Cardiac muscle cell (in vitro differentiated cells and primary cell): ENCODE measurements around the gene RB1. TPM values are rescaled to one million over a fixed set of nuclear protein-coding genes. Genes with fewer than 3 reads are reported as not detected.

Source experiments
- DNase-seq, 2 donors: peaks; one replicate each; pipeline versions ENCODE4 v3.0.0 to v3.0.0-alpha.2; 2010 to 2017; ENCODE audit warnings: low read depth in 1 of 2, low spot score in 1 of 2
- H3K27ac ChIP-seq: fragments of 200-600 bp; sonication (generic); 2 replicates; pipeline ENCODE4 v1.5.1; 2016
- H3K27me3 ChIP-seq: fragments of 200-600 bp; sonication (generic); 2 replicates; pipeline ENCODE4 v1.6.0; 2016; ENCODE audit warnings: control low read depth
- H3K36me3 ChIP-seq: fragments of 200-600 bp; sonication (generic); 2 replicates; pipeline ENCODE4 v1.5.1; 2016; ENCODE audit warnings: control low read depth
- H3K4me1 ChIP-seq: fragments of 200-600 bp; sonication (generic); 2 replicates; pipeline ENCODE4 v1.8.1; 2017; ENCODE audit warnings: low read depth, mild to moderate bottlenecking, mixed run types
- H3K4me3 ChIP-seq: fragments of 200-600 bp; sonication (generic); 2 replicates; pipeline ENCODE4 v1.5.1; 2016; ENCODE audit warnings: mild to moderate bottlenecking
- H3K9me3 ChIP-seq: fragments of 200-600 bp; sonication (generic); 2 replicates; pipeline ENCODE4 v1.5.1; 2017; ENCODE audit warnings: low read depth, mild to moderate bottlenecking, control low read depth
- CTCF ChIP-seq: IDR thresholded peaks from 2 replicates; pipeline ENCODE4 v1.5.1; 2012; ENCODE audit warnings: low read depth, mild to moderate bottlenecking, low read length
- polyA plus RNA-seq: library from polyadenylated mRNA; unstranded; fragments of >200 nt; fragmentation: Nextera tagmentation; extraction: Ambion mirVana; gene quantifications from 2 replicates; pipeline ENCODE4 v1.2.1, GENCODE V29; 2016
- total RNA-seq: library from RNA; depleted of rRNA; stranded (reverse); fragments of >200 nt; gene quantifications from 2 replicates; pipeline ENCODE4 v1.2.3, GENCODE V29; 2016

Gene RB1
- total and polyA plus RNA-seq, 2 experiments from 2014 or later: 23.0 to 23.6 TPM

GRCh38 chr13:48502601-48503319 is 199.2 kb downstream of the RB1 start:
- H3K4me3 ChIP-seq: no peak overlapping the region
- H3K9me3 ChIP-seq: no peaks in the 10 kb centered on the region
- H3K27me3 ChIP-seq: no peaks in the 10 kb centered on the region
- DNase-seq: no peak
- H3K4me1 ChIP-seq: no peaks in the 10 kb centered on the region
- TF ChIP-seq CTCF: no peak
- H3K36me3 ChIP-seq: peaks cover 3% of the 10 kb centered on the region
- H3K27ac ChIP-seq: no peak overlapping the region

GRCh38 chr13:48504606-48505005 is 201.1 kb downstream of the RB1 start:
- no peak for TF ChIP-seq CTCF
- H3K4me1 ChIP-seq: no peaks in the 10 kb centered on the region
- H3K4me3 ChIP-seq: no peak overlapping the region
- peaks cover 3% of the 10 kb centered on the region for H3K36me3 ChIP-seq
- no peak for DNase-seq
- H3K9me3 ChIP-seq: no peaks in the 10 kb centered on the region
- no peak overlapping the region for H3K27ac ChIP-seq
- H3K27me3 ChIP-seq: no peaks in the 10 kb centered on the region

GRCh38 chr13:48505012-48505411 is 201.5 kb downstream of the RB1 start:
- Histone ChIP-seq H3K36me3 (peaks cover 3% of the 10 kb centered on the region), H3K9me3 (no peaks in the 10 kb centered on the region), H3K4me3 (no peak overlapping the region), H3K27me3 (no peaks in the 10 kb centered on the region), H3K27ac (no peak overlapping the region), H3K4me1 (peaks cover under 1% of the 10 kb centered on the region)
- no peak for TF ChIP-seq CTCF
- no peak for DNase-seq

GRCh38 chr13:48505597-48506091 is 202.1 kb downstream of the RB1 start:
- Histone ChIP-seq H3K4me1 (peaks cover 5% of the 10 kb centered on the region), H3K4me3 (no peak overlapping the region), H3K27me3 (no peaks in the 10 kb centered on the region), H3K9me3 (no peaks in the 10 kb centered on the region), H3K36me3 (peaks cover 3% of the 10 kb centered on the region), H3K27ac (no peak overlapping the region)
- no peak for TF ChIP-seq CTCF
- no peak for DNase-seq

- Histone ChIP-seq H3K4me1 (peaks cover 5% of the 10 kb centered on the region), H3K36me3 (peaks cover 3% of the 10 kb centered on the region), H3K27ac (no peak overlapping the region), H3K9me3 (no peaks in the 10 kb centered on the region), H3K27me3 (no peaks in the 10 kb centered on the region), H3K4me3 (no peak overlapping the region)
- no peak for TF ChIP-seq CTCF
- no peak for DNase-seq
Measured at GRCh38 chr13:48506092-48506701, 202.6 kb downstream of the RB1 start.
